Measurements from ENCODE around the gene PIEZO1. TPM values are rescaled to one million over a fixed set of nuclear protein-coding genes. Genes with fewer than 3 reads are reported as not detected.
A peak's percentile ranks its signal among the peaks of the same experiment; 100 is the strongest.

Gene PIEZO1
- total and polyA plus RNA-seq, 10 of the 15 experiments (the other 5 are each of a cell fraction or from before 2014, with no cell fraction given) = 1.3 to 169 (median 33.4) TPM

DNA sequence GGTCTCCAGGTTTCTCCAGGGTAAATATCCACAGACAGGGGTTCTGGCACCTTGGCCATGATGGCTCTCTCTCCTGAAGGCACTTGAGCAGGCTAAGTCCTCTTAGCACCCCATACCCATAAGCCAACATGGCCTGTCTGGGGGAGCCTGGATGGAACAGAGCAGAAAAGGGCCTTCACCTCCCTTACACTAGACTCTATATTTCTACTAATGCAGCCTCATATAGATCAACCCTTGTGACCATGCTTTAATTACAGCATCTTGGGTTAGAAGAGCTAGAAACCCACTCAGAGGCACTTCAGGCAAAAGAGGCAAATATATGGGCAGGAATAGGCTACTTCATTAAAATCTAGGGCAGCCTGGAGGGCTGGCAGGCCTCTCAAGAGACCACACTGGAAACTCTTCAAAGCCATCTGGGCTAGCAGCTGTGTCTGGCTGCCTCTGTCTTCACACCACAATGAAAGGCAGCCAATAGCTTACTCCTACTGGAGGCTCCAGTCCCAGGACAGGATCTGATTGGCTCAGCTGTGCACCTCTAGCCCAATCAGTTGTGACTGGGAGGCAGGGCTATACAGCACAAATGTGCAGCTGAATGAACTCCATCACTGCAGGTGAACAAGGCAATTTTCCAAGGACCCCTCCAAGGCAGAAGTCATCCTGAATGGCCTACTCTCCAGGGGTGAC, 13.9 kb upstream of the PIEZO1 start:
- Histone ChIP-seq H3K27ac (ENCODE audit: control insufficient read depth, insufficient read depth) (no peak overlapping the region), H4K20me1 (ENCODE audit: control insufficient read depth, insufficient read depth) (no peaks in the 10 kb centered on the region), H3K9ac (ENCODE audit: control insufficient read depth, insufficient read depth, low read length) (no peak overlapping the region), H3K79me2 (ENCODE audit: control insufficient read depth, insufficient read depth, low read length) (peaks cover 4% of the 10 kb centered on the region; the same call in 1 of the 2 replicates), H3K27me3 (replicated peaks in 1 of 2; ENCODE audit: control insufficient read depth in 2 of 2, insufficient read depth in 2 of 2, low read length in 1 of 2) (no peaks in the 10 kb centered on the region), H2AFZ (ENCODE audit: control insufficient read depth, low read depth, low read length) (no peak overlapping the region), H3K4me3 (no peak overlapping the region), H3K4me2 (ENCODE audit: control insufficient read depth, insufficient read depth) (no peak overlapping the region), H3K4me1 (ENCODE audit: control insufficient read depth, insufficient read depth, low read length) (peaks cover 15% of the 10 kb centered on the region), H3K36me3 (ENCODE audit: control insufficient read depth in 2 of 2, insufficient read depth in 2 of 2, low read length in 1 of 2) (no peaks in the 10 kb centered on the region), H3K9me3 (replicated peaks; ENCODE audit: control insufficient read depth, insufficient read depth, low read length) (no peaks in the 10 kb centered on the region)
- ChIA-PET CTCF (interaction anchor here (1.7 to 3.2 kb wide), 2 partner anchors 14 to 62 kb away, joined by 4 to 15 read pairs; no protein-coding TSS in a partner anchor), SMC1A (ENCODE audit: uncharacterized antibody, unreplicated experiment) (interaction anchor here (1.1 kb wide), 1 partner anchor 17 kb away, joined by 3 read pairs; no protein-coding TSS in a partner anchor), POLR2A (interaction anchor here (1.7 to 1.8 kb wide), 2 partner anchors 13 to 17 kb away, joined by 5 to 6 read pairs; partner anchors contain the start of gene APRT), RAD21 (ENCODE audit: unreplicated experiment) (interaction anchor here (0.5 to 1.4 kb wide), 2 partner anchors 13 to 61 kb away, joined by 3 read pairs; no protein-coding TSS in a partner anchor)
- TF ChIP-seq MXI1 (IDR thresholded peaks at IDR 0.05; ENCODE audit: low read depth, low read length) = no peak
- no peak for TF ChIP-seq BMI1 (IDR thresholded peaks at IDR 0.05; ENCODE audit: borderline replicate concordance)
- no peak for TF ChIP-seq CREM (IDR thresholded peaks at IDR 0.05; ENCODE audit: low read depth)
- peak; percentile 70 for TF ChIP-seq SP1 (IDR thresholded peaks at IDR 0.05; ENCODE audit: low read depth, low read length)
- TF ChIP-seq NFYB (IDR thresholded peaks at IDR 0.05; ENCODE audit: insufficient read depth, low read depth, low read length) = peak; percentile 79
- ATAC-seq = peak; percentile 31
- FAIRE-seq = no peak
- no TSS peak for BruUV-seq (replicated peaks)
- intact Hi-C loops (cut with micrococcal nuclease; ENCODE audit: unreplicated experiment) = no loop called here
- no peak for DNase-seq (ENCODE audit: low read depth, low spot score)
- in situ Hi-C loops (cut with MboI) = no loop called here

GRCh38 chr16:88798073-88798472, 13.1 kb upstream of the PIEZO1 start:
- ATAC-seq = no peak
- intact Hi-C loops (cut with micrococcal nuclease; ENCODE audit: unreplicated experiment) = no loop called here
- no peak for DNase-seq (ENCODE audit: low read depth, low spot score)

More at GRCh38 chr16:88798073-88798472, 13.1 kb upstream of the PIEZO1 start:
- Histone ChIP-seq H4K20me1 (ENCODE audit: control insufficient read depth, insufficient read depth) (no peaks in the 10 kb centered on the region), H3K4me1 (ENCODE audit: control insufficient read depth, insufficient read depth, low read length) (peaks cover 19% of the 10 kb centered on the region), H3K79me2 (ENCODE audit: control insufficient read depth, insufficient read depth, low read length) (no peaks in the 10 kb centered on the region; the same call in 1 of the 2 replicates), H3K36me3 (ENCODE audit: control insufficient read depth in 2 of 2, insufficient read depth in 2 of 2, low read length in 1 of 2) (no peaks in the 10 kb centered on the region), H3K4me3 (no peak overlapping the region), H3K27ac (ENCODE audit: control insufficient read depth, insufficient read depth) (no peak overlapping the region), H3K9ac (ENCODE audit: control insufficient read depth, insufficient read depth, low read length) (no peak overlapping the region), H3K9me3 (replicated peaks; ENCODE audit: control insufficient read depth, insufficient read depth, low read length) (no peaks in the 10 kb centered on the region), H2AFZ (ENCODE audit: control insufficient read depth, low read depth, low read length) (no peak overlapping the region), H3K27me3 (replicated peaks in 1 of 2; ENCODE audit: control insufficient read depth in 2 of 2, insufficient read depth in 2 of 2, low read length in 1 of 2) (no peaks in the 10 kb centered on the region), H3K4me2 (ENCODE audit: control insufficient read depth, insufficient read depth) (no peak overlapping the region)
- in situ Hi-C loops (cut with MboI) = no loop called here
- no peak for FAIRE-seq
- SMC1A ChIA-PET (ENCODE audit: uncharacterized antibody, unreplicated experiment) = no interaction called here
- RAD21 ChIA-PET (ENCODE audit: unreplicated experiment) = no interaction called here
- no TSS peak for BruUV-seq (replicated peaks)
- WGBS (ENCODE audit: insufficient coverage, insufficient replicate concordance, low lambda C conversion rate, missing lambda C conversion rate) = 99% methylated on average over 4 of the region's 4 CpGs
- POLR2A ChIA-PET = interaction anchor here (0.6 kb wide), 1 partner anchor 836 kb away, joined by 3 read pairs; no protein-coding TSS in a partner anchor
- CTCF ChIA-PET = no interaction called here
- TF ChIP-seq KDM1A (IDR thresholded peaks at IDR 0.05; ENCODE audit: borderline replicate concordance) (no peak), CHD1 (IDR thresholded peaks at IDR 0.05; ENCODE audit: low read depth, low read length) (no peak)

Data from GM12878 (cell line).